ENCODE results near the gene LRRC42. TPM values are rescaled to one million over a fixed set of nuclear protein-coding genes. Genes with fewer than 3 reads are reported as not detected.
"Not testable (repeated sequence)": the region's sequence is repeated elsewhere in the genome, so short reads cannot be mapped to it uniquely, and the experiment has no call there.

Gene LRRC42
- total RNA-seq, 2 donors from 2014 or later: 2.3 to 17.1 TPM

- TF ChIP-seq POLR2A (IDR thresholded peaks at IDR 0.05) (no peak), CTCF (IDR thresholded peaks at IDR 0.05) (no peak)
- DNase-seq (no peak), ATAC-seq (no peak)
- Histone ChIP-seq H3K27me3 (no peaks in the 10 kb centered on the region), H3K4me3 (no peak overlapping the region), H3K36me3 (replicated peaks in 1 of 2; ENCODE audit: insufficient read depth in 1 of 2, low read depth in 2 of 2) (no peaks in the 10 kb centered on the region), H3K4me1 (peaks cover 16% of the 10 kb centered on the region), H3K27ac (no peak overlapping the region), H3K9me3 (no peaks in the 10 kb centered on the region)
- intact Hi-C loops (cut with DNase I): no loop called here
These were observed 38.6 kb downstream of the LRRC42 start for GRCh38 chr1:53984726-53985125.

DNA sequence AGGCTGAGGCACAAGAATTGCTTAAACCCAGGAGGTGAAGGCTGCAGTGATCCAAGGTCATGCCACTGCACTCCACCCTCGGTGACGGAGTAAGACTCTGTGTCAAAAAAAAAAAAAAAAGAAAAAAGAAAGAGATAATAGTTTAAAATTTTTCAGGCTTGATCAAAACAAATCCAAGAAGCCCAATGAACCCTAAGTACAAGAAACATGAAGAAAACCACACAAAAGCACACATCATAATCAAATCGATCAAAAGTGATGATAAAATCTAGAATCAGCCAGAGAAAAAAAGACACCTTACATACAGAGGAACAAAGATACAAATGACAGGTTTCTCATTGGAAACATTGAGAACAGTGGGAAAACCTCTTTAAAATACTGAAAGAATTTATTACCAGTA is 40.3 kb downstream of the LRRC42 start:
- no peak overlapping the region for H3K4me3 ChIP-seq
- H3K9me3 ChIP-seq: no peaks in the 10 kb centered on the region
- ATAC-seq (no peak), DNase-seq (no peak)
- no peak overlapping the region for H3K27ac ChIP-seq
- no peak for TF ChIP-seq CTCF (IDR thresholded peaks at IDR 0.05)
- no peak for TF ChIP-seq POLR2A (IDR thresholded peaks at IDR 0.05)
- WGBS, 2 donors: 82 to 86% methylated on average over 3 of the region's 3 CpGs
- peaks cover 16% of the 10 kb centered on the region for H3K4me1 ChIP-seq
- intact Hi-C loops (cut with DNase I): no loop called here
- no peaks in the 10 kb centered on the region for H3K27me3 ChIP-seq
- no peaks in the 10 kb centered on the region for H3K36me3 ChIP-seq (replicated peaks in 1 of 2; ENCODE audit: insufficient read depth in 1 of 2, low read depth in 2 of 2)

GRCh38 chr1:53987880-53988279 is 41.7 kb downstream of the LRRC42 start:
- Histone ChIP-seq H3K4me1 (peaks cover 4% of the 10 kb centered on the region), H3K27ac (no peak overlapping the region), H3K27me3 (no peaks in the 10 kb centered on the region), H3K36me3 (replicated peaks in 1 of 2; ENCODE audit: insufficient read depth in 1 of 2, low read depth in 2 of 2) (no peaks in the 10 kb centered on the region), H3K4me3 (no peak overlapping the region), H3K9me3 (no peaks in the 10 kb centered on the region)
- ATAC-seq (no peak), DNase-seq (no peak)
- 80 to 87% methylated on average over 2 of the region's 2 CpGs for WGBS, 2 donors
- intact Hi-C loops (cut with DNase I): no loop called here
- no peak for TF ChIP-seq CTCF (IDR thresholded peaks at IDR 0.05)
- no peak for TF ChIP-seq POLR2A (IDR thresholded peaks at IDR 0.05)

- TF ChIP-seq CTCF (IDR thresholded peaks at IDR 0.05): no peak
- no peak for TF ChIP-seq POLR2A (IDR thresholded peaks at IDR 0.05)
- Histone ChIP-seq H3K27ac (no peak overlapping the region), H3K36me3 (replicated peaks in 1 of 2; ENCODE audit: insufficient read depth in 1 of 2, low read depth in 2 of 2) (no peaks in the 10 kb centered on the region), H3K4me1 (no peaks in the 10 kb centered on the region), H3K27me3 (no peaks in the 10 kb centered on the region), H3K9me3 (no peaks in the 10 kb centered on the region), H3K4me3 (no peak overlapping the region)
- 50 to 65% methylated on average over 1 to 4 of the region's 4 CpGs for WGBS, 2 donors
- intact Hi-C loops (cut with DNase I): no loop called here
- ATAC-seq: no peak
- DNase-seq: no peak
These were observed 46.1 kb downstream of the LRRC42 start for GRCh38 chr1:53992085-53992874.

DNA sequence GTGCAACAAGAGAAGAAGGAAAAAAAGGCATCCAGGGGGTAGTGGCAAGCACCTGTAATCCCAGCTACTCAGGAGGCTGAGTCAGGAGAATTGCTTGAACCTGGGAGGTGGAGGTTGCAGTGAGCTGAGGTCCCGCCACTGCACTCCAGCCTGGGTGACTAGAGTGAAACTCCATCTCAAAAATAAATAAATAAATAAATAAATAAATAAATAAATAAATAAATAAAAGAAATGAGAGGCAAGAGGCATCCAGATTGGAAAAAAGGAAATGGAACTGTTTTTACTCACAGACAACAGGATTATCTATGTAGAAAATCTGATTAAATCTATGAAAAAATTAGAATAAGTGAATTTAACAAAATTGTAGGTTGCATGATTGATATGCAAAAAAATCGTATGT is 48.4 kb downstream of the LRRC42 start:
- WGBS, 2 donors: 66 to 76% methylated on average over 2 of the region's 2 CpGs
- H3K27ac ChIP-seq; ATAC-seq; intact Hi-C loops (cut with DNase I); H3K27me3 ChIP-seq; DNase-seq; H3K4me1 ChIP-seq; H3K36me3 ChIP-seq (replicated peaks in 1 of 2; ENCODE audit: insufficient read depth in 1 of 2, low read depth in 2 of 2); H3K4me3 ChIP-seq; H3K9me3 ChIP-seq: not testable (repeated sequence)
